Parietal lobe (tissue), 1 donor: ENCODE data around the gene CNTF. TPM values are rescaled to one million over a fixed set of nuclear protein-coding genes. Genes with fewer than 3 reads are reported as not detected.

ENCODE experiments used
- total RNA-seq: library from RNA; depleted of rRNA; stranded (reverse); fragments of >200 nt; gene quantifications from one replicate; pipeline ENCODE4 v1.2.3, GENCODE V29; 2014

Gene CNTF
- total RNA-seq, result 5.6 TPM

GRCh38 chr11:58622344-58622743, at the start of gene CNTF:
Gene CNTF, plus strand, starts transcription at chr11:58622665. Its CDS starts 88 bp downstream, at chr11:58622753.

GRCh38 chr11:58575377-58576020, 47.0 kb upstream of the CNTF start, which contains the start of gene LPXN:
Gene LPXN, minus strand, starts transcription at chr11:58575856. Its CDS starts 84 bp downstream, at chr11:58575772.

GRCh38 chr11:58578635-58579191, 43.8 kb upstream of the CNTF start, which contains the start of gene ZFP91:
Gene ZFP91, plus strand, starts transcription at chr11:58579063. Its CDS starts 219 bp downstream, at chr11:58579282.

Other genes with a start within 250 kb of the CNTF start
- gene OR5B3, start 215.8 kb upstream of the CNTF start, total RNA-seq, result not detected
- not detected for gene OR5B2, start 194.5 kb upstream of the CNTF start, total RNA-seq
- gene OR5B12, start 180.4 kb upstream of the CNTF start, total RNA-seq, result not detected
- gene OR5B21, start 114.6 kb upstream of the CNTF start, total RNA-seq, result not detected
- gene LPXN, start 46.8 kb upstream of the CNTF start, total RNA-seq, result 4.4 TPM
- 49.5 TPM for gene ZFP91, start 43.6 kb upstream of the CNTF start, total RNA-seq
- gene GLYAT, start 109.3 kb downstream of the CNTF start, total RNA-seq, result not detected
- gene GLYATL2, start 222.0 kb downstream of the CNTF start, total RNA-seq, result 3.4 TPM